HG03520 (cell line): ENCODE data around the gene C2orf42.
"Not testable (repeated sequence)": the region's sequence is repeated elsewhere in the genome, so short reads cannot be mapped to it uniquely, and the experiment has no call there.

Source experiments
- ATAC-seq: cut with Tn5 transposase; IDR thresholded peaks from one replicate; pipeline ENCODE4 v1.9.1; 2021; ENCODE audit warnings: mild to moderate bottlenecking, moderate library complexity; ENCODE audit not compliant: unreplicated experiment

Gene C2orf42

GRCh38 chr2:70190418-70191243, at the start of gene C2orf42:
Gene C2orf42 (minus strand): TSS chr2:70191019. CDS start chr2:70181985, 9,034 bp downstream.
- ATAC-seq: peak; percentile 77

- ATAC-seq: no peak
Observed at GRCh38 chr2:70240599-70240998, 49.8 kb upstream of the C2orf42 start.

DNA sequence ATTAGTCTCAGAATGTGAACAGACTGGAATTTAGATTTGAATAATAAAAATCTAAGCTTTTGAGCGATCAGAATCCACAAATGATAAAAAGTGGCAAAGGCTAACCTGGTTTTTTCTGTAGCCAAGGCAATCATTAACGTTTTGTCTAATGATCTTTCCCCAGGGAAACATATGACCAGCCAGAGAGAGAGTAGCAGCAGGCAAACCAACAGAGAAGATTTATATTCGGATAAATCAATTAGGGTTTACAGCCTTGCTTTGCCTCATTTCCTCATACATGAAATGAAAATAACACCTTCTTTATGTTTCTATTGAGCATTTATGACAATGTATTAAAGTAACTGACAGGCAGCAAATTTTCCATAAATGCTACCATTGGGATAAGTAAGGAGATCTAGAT, 43.1 kb upstream of the C2orf42 start:
- ATAC-seq: no peak

GRCh38 chr2:70226781-70227180, 36.0 kb upstream of the C2orf42 start:
- ATAC-seq: no peak

DNA sequence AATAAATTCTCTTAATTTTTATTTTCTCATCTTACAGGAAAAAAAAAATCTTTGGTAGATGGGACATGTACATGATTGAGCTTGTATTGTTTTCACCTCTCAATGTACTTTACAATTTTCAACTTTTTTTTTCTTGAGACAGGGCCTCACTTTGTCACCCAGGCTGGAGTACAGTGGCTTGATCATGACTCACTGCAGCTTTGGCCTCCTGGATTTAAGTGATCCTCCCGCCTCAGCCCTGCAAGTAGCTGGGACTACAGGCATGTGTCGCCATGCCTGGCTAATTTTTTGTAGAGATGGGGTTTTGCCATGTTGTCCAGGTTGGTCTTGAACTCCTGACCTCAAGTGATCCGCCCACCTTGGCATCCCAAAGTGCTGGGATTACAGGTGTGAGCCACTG, 32.5 kb upstream of the C2orf42 start:
- ATAC-seq: not testable (repeated sequence)

DNA sequence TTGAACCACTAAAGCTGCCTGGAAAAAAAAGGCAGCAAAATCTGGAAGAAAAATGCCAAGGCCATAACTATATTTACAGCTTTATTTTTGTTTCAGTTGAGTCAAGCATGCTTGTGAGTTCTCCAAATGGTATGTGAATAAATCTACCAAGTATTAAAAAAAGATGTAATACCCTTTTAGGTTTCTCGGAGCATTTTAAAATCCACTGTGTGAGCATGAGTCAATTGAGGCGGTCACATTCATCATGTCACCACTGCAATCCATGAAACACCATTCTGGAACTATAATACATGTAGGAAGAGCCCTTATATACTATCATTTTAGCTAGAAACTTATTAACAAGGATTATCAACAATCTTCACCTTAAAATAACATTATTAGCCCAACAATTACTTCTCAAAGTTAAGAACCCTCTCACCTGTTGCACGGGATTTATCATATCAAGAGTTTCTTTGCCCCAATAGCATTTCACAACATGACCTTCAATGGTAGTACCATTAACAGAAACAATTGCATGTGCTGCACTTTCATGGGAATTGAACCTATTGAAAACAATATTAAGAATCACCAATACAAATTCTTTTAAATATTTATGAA, 24.2 kb upstream of the C2orf42 start:
- no peak for ATAC-seq

- ATAC-seq: no peak
Observed at GRCh38 chr2:70214365-70214764, 23.5 kb upstream of the C2orf42 start.

DNA sequence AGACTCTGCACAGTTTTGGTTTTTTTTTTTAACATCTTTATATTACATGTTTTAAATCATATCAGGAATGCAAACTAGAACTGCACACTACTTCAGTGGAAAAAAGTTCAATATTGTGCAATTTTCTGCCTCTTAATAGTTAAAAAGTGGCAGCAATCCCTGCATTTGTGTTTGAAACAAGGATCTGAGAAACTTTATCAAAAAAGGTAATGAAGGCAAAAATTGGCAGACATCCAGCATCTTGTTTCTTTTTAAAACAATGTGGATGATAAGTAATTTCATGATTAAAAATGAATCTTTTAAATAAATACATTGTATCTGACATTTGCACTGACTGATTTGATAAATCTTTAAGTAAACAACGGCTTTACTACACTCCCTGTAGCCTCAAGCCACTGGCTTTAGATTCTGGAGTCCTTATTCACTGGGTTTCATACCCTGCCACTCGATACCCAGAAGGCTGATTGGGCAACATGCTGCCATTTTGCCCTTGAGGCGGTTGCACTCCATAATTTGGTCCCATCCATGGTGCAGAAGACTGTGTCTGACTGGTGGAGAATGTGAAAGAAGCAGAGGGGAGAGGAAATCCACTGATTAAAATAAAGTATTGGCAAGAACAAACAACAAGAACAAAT, 21.6 kb upstream of the C2orf42 start:
- ATAC-seq: no peak

DNA sequence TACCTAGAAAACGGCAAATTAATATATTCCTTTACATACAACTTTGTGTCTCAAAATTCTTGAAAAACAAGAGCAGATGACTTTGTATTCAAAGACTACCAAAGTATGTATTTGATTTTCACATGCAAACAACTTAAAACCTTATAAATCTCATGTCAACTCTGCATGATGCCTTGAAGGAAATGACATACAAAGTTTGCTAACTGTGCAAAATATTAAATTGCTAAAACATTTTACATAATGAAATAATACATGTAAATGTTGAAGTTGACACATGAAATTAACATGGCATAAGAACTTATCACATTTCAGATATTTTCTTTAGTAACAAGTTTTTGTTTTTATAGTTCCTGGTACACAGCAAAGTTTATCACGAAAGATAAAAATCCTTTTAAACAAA, 20.8 kb upstream of the C2orf42 start:
- no peak for ATAC-seq

- ATAC-seq: no peak
Observed at GRCh38 chr2:70204452-70204851, 13.6 kb upstream of the C2orf42 start.

GRCh38 chr2:70203086-70203485, 12.3 kb upstream of the C2orf42 start:
- ATAC-seq: no peak

DNA sequence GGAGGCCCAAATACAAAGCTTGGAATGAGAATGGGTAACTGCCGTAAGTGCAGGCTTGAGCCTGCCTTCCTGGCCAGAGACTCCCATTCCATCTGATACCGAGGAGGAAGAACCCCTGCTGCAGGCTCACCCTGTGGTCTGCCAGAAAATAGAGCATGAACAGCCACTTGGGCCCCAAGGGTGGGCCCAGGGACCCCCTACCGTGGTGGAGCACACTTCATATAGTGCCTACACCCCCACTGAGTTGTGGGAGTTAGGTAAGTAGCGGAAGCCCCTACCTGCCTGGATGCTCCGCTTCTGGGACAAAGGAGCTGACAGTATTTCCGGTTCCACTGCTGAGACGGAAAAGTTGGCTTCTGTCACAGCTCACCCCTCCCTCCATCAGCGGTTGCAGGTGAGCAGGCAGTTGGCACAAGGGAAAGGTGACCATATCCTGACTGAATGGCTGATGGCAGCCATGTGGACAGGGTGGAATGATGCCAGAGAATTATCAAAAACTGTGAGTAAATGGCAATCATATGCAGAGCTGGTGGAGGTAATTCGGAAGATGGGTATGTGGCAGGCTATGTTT, 11.5 kb upstream of the C2orf42 start:
- ATAC-seq: no peak

GRCh38 chr2:70201831-70202230, 11.0 kb upstream of the C2orf42 start:
- no peak for ATAC-seq

DNA sequence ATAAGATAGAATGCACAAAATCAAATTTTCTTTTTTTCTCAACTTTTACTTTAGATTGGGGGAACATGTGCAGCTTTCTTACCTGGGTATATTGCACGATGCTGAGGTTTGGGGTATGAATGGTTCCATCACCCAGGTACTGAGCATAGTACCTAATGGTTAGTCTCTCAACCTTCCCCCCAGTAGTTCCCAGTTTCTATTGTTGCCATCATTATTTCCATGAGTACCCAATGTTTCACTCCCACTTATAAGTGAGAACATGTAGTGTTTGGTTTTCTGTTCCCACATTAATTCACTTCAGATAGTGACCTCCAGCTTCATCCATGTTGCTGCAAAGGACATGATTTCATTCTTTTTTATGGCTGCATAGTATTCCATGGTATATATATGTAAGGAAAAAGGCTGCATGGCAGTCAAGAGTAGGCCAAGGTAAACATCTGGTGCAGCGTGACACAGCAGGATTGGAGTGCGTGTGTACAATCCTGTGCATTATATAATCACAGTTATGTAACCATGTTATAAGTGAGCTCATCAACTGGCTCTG, 10.5 kb upstream of the C2orf42 start:
- no peak for ATAC-seq

- ATAC-seq: no peak
Observed at GRCh38 chr2:70199320-70199864, 8.6 kb upstream of the C2orf42 start.

GRCh38 chr2:70192516-70192915, 1.7 kb upstream of the C2orf42 start:
- no peak for ATAC-seq

- ATAC-seq: no peak
Observed at GRCh38 chr2:70191244-70191735, 471 bp upstream of the C2orf42 start.

GRCh38 chr2:70188460-70188859, 2.4 kb downstream of the C2orf42 start:
- no peak for ATAC-seq

DNA sequence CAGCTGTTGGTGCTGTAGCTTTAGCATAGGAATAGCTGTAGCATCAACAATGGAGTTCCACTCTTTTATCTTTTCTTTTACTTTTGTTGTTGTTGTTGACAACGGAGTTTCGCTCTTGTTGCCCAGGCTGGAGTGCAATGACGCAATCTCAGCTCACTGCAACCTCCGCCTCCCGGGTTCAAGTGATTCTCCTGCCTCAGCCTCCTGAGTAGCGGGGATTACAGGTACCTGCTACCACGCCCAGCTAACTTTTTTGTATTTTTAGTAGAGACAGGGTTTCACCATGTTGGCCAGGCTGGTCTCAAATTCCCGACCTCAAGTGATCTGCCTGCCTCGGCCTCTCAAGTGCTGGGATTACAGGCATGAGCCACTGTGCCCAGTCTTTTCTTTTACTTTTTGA, 3.6 kb downstream of the C2orf42 start:
- not testable (repeated sequence) for ATAC-seq

GRCh38 chr2:70182689-70183088, 8.1 kb downstream of the C2orf42 start:
- no peak for ATAC-seq
